Measurements from ENCODE around the gene FAAH.

FAAH gene

GRCh38 chr1:46451948-46452930, 58.1 kb downstream of the FAAH start:
- no peak for DNase-seq

GRCh38 chr1:46452931-46453325, 58.8 kb downstream of the FAAH start:
- DNase-seq: no peak

GRCh38 chr1:46453449-46453848, 59.3 kb downstream of the FAAH start:
- no peak for DNase-seq

- no peak for DNase-seq
These were observed 61.8 kb downstream of the FAAH start for GRCh38 chr1:46455951-46456350.

- DNase-seq: peak; percentile 13
These were observed 62.4 kb downstream of the FAAH start for GRCh38 chr1:46456411-46456963.

GRCh38 chr1:46457178-46457577, 63.1 kb downstream of the FAAH start:
- DNase-seq: no peak

- no peak for DNase-seq
These were observed 64.1 kb downstream of the FAAH start for GRCh38 chr1:46458190-46458589.

- no peak for DNase-seq
These were observed 64.7 kb downstream of the FAAH start for GRCh38 chr1:46458846-46459245.

GRCh38 chr1:46459315-46459714, 65.2 kb downstream of the FAAH start:
- no peak for DNase-seq

- DNase-seq: no peak
These were observed 67.1 kb downstream of the FAAH start for GRCh38 chr1:46461017-46461808.

GRCh38 chr1:46461809-46462448, 67.8 kb downstream of the FAAH start:
- peak; percentile 13 for DNase-seq
